ENCODE measurements around the gene RNU6-9. TPM values are rescaled to one million over a fixed set of nuclear protein-coding genes. Genes with fewer than 3 reads are reported as not detected.
A peak's percentile ranks its signal among the peaks of the same experiment; 100 is the strongest.

The RNU6-9 gene
- total RNA-seq, 1 donor from 2014 or later = not detected

- no peak overlapping the region for H3K27ac ChIP-seq
- peaks cover 0 to 5% of the 10 kb centered on the region in 2 donors for H3K4me1 ChIP-seq
- H3K4me3 ChIP-seq = no peak overlapping the region
- H3K27me3 ChIP-seq = peaks cover 18% of the 10 kb centered on the region
- H3K36me3 ChIP-seq = no peaks in the 10 kb centered on the region
- TF ChIP-seq, protein P1, sequence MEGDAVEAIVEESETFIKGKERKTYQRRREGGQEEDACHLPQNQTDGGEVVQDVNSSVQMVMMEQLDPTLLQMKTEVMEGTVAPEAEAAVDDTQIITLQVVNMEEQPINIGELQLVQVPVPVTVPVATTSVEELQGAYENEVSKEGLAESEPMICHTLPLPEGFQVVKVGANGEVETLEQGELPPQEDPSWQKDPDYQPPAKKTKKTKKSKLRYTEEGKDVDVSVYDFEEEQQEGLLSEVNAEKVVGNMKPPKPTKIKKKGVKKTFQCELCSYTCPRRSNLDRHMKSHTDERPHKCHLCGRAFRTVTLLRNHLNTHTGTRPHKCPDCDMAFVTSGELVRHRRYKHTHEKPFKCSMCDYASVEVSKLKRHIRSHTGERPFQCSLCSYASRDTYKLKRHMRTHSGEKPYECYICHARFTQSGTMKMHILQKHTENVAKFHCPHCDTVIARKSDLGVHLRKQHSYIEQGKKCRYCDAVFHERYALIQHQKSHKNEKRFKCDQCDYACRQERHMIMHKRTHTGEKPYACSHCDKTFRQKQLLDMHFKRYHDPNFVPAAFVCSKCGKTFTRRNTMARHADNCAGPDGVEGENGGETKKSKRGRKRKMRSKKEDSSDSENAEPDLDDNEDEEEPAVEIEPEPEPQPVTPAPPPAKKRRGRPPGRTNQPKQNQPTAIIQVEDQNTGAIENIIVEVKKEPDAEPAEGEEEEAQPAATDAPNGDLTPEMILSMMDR (IDR thresholded peaks at IDR 0.05) = no peak
- no peaks in the 10 kb centered on the region for H3K9me3 ChIP-seq
- intact Hi-C loops (cut with DNase I) = no loop called here
- DNase-seq (ENCODE audit: low spot score in 2 of 2) = no peak
Measured at GRCh38 chr19:854549-854948, 38.7 kb upstream of the RNU6-9 start.

DNA sequence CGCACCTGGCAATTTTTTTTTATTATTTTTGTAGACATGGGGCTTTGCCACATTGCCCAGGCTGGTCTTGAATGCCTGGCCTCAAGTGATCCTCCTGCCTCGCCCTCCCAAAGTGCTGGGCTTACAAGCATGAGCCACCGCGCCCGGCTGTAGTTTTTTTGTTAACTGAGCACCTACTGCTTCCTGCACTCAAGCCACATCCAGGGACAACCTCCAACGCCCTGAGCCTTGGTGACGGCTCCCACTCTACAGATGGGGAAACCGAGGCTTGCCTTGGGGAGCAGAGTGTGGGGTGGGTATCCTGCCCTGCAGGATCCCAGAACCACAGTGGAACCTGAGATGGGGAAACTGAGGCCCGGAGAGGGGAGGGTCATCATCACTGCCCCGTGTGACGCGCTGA, 38.1 kb upstream of the RNU6-9 start:
- no peak for DNase-seq (ENCODE audit: low spot score in 2 of 2)
- H3K4me1 ChIP-seq = peaks cover 0 to 5% of the 10 kb centered on the region in 2 donors
- no peaks in the 10 kb centered on the region for H3K36me3 ChIP-seq
- H3K4me3 ChIP-seq = no peak overlapping the region
- H3K27ac ChIP-seq = no peak overlapping the region
- intact Hi-C loops (cut with DNase I) = no loop called here
- H3K9me3 ChIP-seq = no peaks in the 10 kb centered on the region
- TF ChIP-seq, protein P1 (IDR thresholded peaks at IDR 0.05) = no peak
- peaks cover 20% of the 10 kb centered on the region for H3K27me3 ChIP-seq

DNA sequence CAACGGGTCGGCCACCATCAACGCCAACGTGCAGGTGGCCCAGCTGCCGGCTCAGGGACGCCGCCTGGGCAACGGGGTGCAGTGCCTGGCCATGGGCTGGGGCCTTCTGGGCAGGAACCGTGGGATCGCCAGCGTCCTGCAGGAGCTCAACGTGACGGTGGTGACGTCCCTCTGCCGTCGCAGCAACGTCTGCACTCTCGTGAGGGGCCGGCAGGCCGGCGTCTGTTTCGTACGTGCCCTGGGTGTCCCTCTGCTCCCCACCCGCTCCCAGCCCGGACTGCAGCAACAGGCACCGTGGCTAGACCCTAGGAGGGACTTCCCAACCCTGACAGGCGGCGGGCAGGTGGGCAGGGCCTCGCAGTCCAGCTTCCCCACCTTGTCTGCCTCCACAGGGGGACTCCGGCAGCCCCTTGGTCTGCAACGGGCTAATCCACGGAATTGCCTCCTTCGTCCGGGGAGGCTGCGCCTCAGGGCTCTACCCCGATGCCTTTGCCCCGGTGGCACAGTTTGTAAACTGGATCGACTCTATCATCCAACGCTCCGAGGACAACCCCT, 37.6 kb upstream of the RNU6-9 start:
- Histone ChIP-seq H3K27me3 (peaks cover 25% of the 10 kb centered on the region), H3K36me3 (no peaks in the 10 kb centered on the region), H3K27ac (no peak overlapping the region), H3K4me1 (peaks cover 0 to 5% of the 10 kb centered on the region in 2 donors), H3K4me3 (no peak overlapping the region), H3K9me3 (no peaks in the 10 kb centered on the region)
- no peak for DNase-seq (ENCODE audit: low spot score in 2 of 2)
- intact Hi-C loops (cut with DNase I) = loop anchor here (2.0 kb wide), 1 partner anchor 65 kb away; no protein-coding TSS in a partner anchor
- TF ChIP-seq, protein P1 (IDR thresholded peaks at IDR 0.05) = no peak

DNA sequence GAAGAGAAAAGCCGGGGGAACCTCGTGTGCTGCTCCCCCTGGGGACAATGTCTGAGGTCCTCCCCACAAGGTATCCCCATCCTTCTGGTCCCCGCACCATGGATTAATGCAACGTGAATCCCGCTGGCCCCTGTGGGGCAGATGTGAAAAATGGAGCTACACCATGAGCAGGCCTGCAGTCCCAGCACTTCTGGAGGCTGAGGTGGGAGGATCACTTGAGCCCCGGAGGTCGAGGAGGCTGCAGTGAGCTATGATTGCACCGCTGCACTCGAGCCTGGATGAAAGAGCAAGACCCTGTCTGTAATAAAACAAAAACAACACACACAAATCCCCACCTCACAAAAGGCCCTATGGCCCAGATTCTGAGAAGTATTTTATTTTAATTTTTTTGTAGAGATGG, 35.0 kb upstream of the RNU6-9 start:
- intact Hi-C loops (cut with DNase I) = no loop called here
- TF ChIP-seq, protein P1 (IDR thresholded peaks at IDR 0.05) = no peak

DNA sequence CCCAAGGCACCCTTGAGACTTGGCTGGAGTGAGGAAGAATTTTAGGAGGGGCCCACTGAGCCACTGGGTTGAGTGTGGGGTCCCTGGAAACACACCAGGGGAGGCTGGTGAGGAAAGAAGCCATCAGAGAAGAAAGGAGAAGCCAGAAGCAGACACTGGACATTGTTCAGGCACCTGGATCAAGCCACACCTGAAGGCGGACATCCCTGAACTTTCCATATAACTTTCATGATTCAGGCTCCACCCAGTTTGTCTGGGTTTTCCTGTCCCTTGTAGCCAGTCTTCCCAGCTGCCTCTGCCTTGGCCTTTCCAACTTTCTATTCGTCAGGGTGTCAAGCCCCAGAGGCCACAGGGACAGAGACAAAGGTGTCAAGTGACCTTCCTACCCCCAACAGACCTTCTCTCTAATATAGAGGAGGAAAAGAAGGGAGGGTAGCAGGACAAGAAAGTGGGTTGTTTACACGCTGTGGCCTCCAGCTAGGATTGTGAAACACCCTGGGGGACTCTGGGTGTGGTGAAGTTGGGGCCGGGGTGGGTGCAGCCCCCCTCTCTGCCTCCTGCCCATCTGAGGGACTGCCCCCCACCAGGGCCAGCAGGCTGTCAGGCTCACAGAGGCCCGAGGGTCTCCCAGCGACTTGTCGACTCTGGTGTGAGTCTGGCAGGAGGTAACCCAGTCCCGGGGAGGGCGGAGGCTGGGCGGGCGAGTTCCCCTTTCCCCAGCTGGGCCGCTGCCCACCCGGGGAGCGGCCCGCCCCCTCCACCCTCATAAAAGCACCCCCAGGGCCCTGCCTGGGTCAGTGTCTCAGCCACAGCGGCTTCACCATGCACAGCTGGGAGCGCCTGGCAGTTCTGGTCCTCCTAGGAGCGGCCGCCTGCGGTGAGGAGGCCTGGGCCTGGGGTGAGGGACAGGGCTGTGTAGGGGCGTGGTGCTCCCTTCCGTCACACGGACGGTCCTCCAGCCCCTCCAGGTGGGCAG, 34.1 kb upstream of the RNU6-9 start, which contains the start of gene CFD:
TSS of gene CFD (plus strand) at position 797 of the 976 bp plus-strand sequence. CDS start at position 823, 26 bp downstream.
- peak; percentile 38 to 76 for DNase-seq (ENCODE audit: low spot score in 2 of 2)
- Histone ChIP-seq H3K9me3 (no peaks in the 10 kb centered on the region), H3K36me3 (no peaks in the 10 kb centered on the region), H3K4me3 (peak within 1 kb of the TSS; percentile 27 to 52), H3K27me3 (peaks cover 24% of the 10 kb centered on the region), H3K4me1 (peaks cover 0 to 11% of the 10 kb centered on the region in 2 donors), H3K27ac (peak within 1 kb of the TSS in 1 of 2 donors; percentile 1)
- intact Hi-C loops (cut with DNase I) = no loop called here
- TF ChIP-seq, protein P1 (IDR thresholded peaks at IDR 0.05) = no peak

More for the DNA sequence above, 35.0 kb upstream of the RNU6-9 start:
- Histone ChIP-seq H3K27ac (no peak overlapping the region), H3K27me3 (peaks cover 24% of the 10 kb centered on the region), H3K9me3 (no peaks in the 10 kb centered on the region), H3K4me1 (peaks cover 0 to 11% of the 10 kb centered on the region in 2 donors), H3K36me3 (no peaks in the 10 kb centered on the region), H3K4me3 (no peak overlapping the region)
- no peak for DNase-seq (ENCODE audit: low spot score in 2 of 2)

Measured in ascending aorta (tissue), 2 donors.